OCI-LY3 (cell line): ENCODE results near the gene ZBTB1.
"Not testable (repeated sequence)": the region's sequence is repeated elsewhere in the genome, so short reads cannot be mapped to it uniquely, and the experiment has no call there.

ENCODE experiments used
- H2AFZ ChIP-seq: fragments of 200-600, 300-600 bp; shearing (Covaris generic); 2 replicates; pipeline ENCODE4 v1.6.0; 2014; ENCODE audit warnings: antibody characterized with exemption, low read depth, low read length
- H3K27ac ChIP-seq: fragments of 200-600, 300-600 bp; sonication (generic); 2 replicates; pipeline ENCODE4 v1.5.1; 2014; ENCODE audit warnings: mild to moderate bottlenecking, low read length, moderate library complexity, mixed read lengths
- H3K27me3 ChIP-seq: fragments of 200-600, 300-600 bp; sonication (generic); 2 replicates; pipeline ENCODE4 v1.6.1; 2014; ENCODE audit warnings: low read depth, low read length, mixed read lengths
- H3K36me3 ChIP-seq: fragments of 200-600, 300-600 bp; sonication (generic); replicated peaks from 2 replicates; pipeline ENCODE3; 2014; ENCODE audit warnings: low read depth, low read length, mixed read lengths
- H3K4me1 ChIP-seq: fragments of 300-600, 200-600 bp; sonication (generic); 2 replicates; pipeline ENCODE4 v1.6.1; 2014; ENCODE audit warnings: low read length, mixed read lengths
- H3K4me2 ChIP-seq: fragments of 200-600, 300-600 bp; sonication (generic); 2 replicates; pipeline ENCODE4 v1.6.1; 2014; ENCODE audit warnings: low read length, mixed read lengths
- H3K4me3 ChIP-seq: fragments of 300-600, 200-600 bp; sonication (generic); 2 replicates; pipeline ENCODE4 v1.5.1; 2014; ENCODE audit warnings: antibody characterized with exemption, mild to moderate bottlenecking, low read length, moderate library complexity
- H3K79me2 ChIP-seq: fragments of 300-600, 200-600 bp; shearing (Covaris generic); 2 replicates; pipeline ENCODE4 v1.6.1; 2014; ENCODE audit warnings: mild to moderate bottlenecking, low read length, mixed read lengths
- H3K9ac ChIP-seq: fragments of 300-600, 200-600 bp; shearing (Covaris generic); 2 replicates; pipeline ENCODE4 v1.6.0; 2014; ENCODE audit warnings: mild to moderate bottlenecking, low read length, moderate library complexity
- H3K9me3 ChIP-seq: fragments of 200-600, 300-600 bp; shearing (Covaris generic); 2 replicates; pipeline ENCODE4 v1.6.1; 2014; ENCODE audit warnings: low read length, mixed read lengths; ENCODE audit not compliant: insufficient read depth
- H4K20me1 ChIP-seq: fragments of 200-600, 300-600 bp; sonication (generic); 2 replicates; pipeline ENCODE4 v1.6.1; 2016; ENCODE audit warnings: low read length, mixed read lengths; ENCODE audit not compliant: insufficient read depth
- EZH2phosphoT487 ChIP-seq: fragments of 200-600 bp; shearing (Covaris generic); IDR thresholded peaks from 2 replicates; pipeline ENCODE4 v1.6.1; 2018; ENCODE audit warnings: antibody characterized with exemption, mixed run types, low read depth
- TF ChIP-seq, protein P1 (sequence below): fragments of 200-600, 300-600 bp; sonication (generic); IDR thresholded peaks from 2 replicates; pipeline ENCODE4 v1.5.1; 2014; ENCODE audit warnings: antibody characterized with exemption, low read length, low read depth

The ZBTB1 gene

DNA sequence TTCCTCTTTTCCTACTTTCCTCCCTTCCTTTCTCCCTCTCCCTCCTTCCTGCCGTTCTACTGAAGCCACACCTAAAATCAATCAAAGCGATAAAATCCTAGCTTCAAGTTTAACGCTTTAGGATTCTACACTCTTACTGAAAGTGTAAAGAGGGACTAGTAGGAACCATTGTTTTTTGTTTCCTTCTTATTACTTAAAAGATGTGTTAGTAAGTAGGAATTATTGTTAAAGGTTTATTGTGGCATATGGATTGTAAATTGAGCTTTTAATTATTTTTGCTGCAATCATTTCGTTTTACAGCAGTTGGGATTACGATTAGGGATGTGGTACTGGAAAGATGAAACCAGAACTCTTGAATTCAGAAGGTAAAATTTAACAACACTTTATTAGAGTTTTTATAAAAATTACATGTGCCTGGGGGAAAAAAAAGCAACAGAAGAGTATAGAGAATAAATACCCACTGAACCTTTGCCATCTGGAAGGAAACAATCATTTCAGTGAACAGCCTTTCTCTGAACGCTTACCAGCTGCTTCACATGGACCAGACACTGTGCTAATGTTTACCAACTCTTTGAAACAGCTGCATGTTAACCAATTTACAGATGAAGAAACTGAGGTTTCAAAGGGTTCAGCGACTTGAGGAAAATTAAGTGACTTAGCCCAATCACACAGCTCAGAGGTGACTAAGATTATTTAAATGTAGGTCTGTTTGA is 46.2 kb downstream of the ZBTB1 start:
- Histone ChIP-seq H4K20me1 (no peaks in the 10 kb centered on the region), H3K4me1 (peaks cover 9% of the 10 kb centered on the region), H3K36me3 (no peaks in the 10 kb centered on the region), H3K27me3 (peaks cover 14% of the 10 kb centered on the region), H3K9ac (no peak overlapping the region), H3K27ac (no peak overlapping the region), H3K4me2 (no peak overlapping the region), H2AFZ (no peak overlapping the region), H3K79me2 (no peaks in the 10 kb centered on the region), H3K9me3 (no peaks in the 10 kb centered on the region), H3K4me3 (no peak overlapping the region)
- no peak for TF ChIP-seq EZH2phosphoT487
- TF ChIP-seq, protein P1, sequence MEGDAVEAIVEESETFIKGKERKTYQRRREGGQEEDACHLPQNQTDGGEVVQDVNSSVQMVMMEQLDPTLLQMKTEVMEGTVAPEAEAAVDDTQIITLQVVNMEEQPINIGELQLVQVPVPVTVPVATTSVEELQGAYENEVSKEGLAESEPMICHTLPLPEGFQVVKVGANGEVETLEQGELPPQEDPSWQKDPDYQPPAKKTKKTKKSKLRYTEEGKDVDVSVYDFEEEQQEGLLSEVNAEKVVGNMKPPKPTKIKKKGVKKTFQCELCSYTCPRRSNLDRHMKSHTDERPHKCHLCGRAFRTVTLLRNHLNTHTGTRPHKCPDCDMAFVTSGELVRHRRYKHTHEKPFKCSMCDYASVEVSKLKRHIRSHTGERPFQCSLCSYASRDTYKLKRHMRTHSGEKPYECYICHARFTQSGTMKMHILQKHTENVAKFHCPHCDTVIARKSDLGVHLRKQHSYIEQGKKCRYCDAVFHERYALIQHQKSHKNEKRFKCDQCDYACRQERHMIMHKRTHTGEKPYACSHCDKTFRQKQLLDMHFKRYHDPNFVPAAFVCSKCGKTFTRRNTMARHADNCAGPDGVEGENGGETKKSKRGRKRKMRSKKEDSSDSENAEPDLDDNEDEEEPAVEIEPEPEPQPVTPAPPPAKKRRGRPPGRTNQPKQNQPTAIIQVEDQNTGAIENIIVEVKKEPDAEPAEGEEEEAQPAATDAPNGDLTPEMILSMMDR, result no peak

DNA sequence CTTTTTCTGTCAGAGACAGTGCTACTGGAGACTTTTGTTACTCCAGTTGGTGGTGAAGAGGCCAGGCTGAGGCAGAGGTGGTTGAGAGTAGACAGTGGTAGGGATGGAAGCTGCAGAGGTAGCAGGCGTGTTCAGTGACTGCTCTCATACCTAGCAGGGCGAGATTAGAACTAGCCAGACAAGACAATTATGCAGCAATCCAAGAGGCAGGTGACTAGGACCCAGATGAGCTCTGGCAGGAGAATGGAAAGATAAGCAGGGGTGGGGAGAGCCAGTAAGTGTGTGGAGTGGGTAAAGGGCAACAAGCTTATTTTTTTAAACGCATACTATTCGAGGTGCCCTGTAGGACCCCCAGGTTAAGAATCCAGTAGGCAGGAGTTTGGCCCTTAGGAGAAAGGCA is 50.0 kb downstream of the ZBTB1 start:
- Histone ChIP-seq H3K79me2 (no peaks in the 10 kb centered on the region), H3K36me3 (no peaks in the 10 kb centered on the region), H3K9me3 (no peaks in the 10 kb centered on the region), H3K9ac (no peak overlapping the region), H3K27ac (no peak overlapping the region), H3K4me3 (no peak overlapping the region), H3K4me2 (no peak overlapping the region), H4K20me1 (no peaks in the 10 kb centered on the region), H3K4me1 (peaks cover 9% of the 10 kb centered on the region), H2AFZ (no peak overlapping the region), H3K27me3 (peaks cover 14% of the 10 kb centered on the region)
- TF ChIP-seq, protein P1, result no peak
- TF ChIP-seq EZH2phosphoT487, result no peak

DNA sequence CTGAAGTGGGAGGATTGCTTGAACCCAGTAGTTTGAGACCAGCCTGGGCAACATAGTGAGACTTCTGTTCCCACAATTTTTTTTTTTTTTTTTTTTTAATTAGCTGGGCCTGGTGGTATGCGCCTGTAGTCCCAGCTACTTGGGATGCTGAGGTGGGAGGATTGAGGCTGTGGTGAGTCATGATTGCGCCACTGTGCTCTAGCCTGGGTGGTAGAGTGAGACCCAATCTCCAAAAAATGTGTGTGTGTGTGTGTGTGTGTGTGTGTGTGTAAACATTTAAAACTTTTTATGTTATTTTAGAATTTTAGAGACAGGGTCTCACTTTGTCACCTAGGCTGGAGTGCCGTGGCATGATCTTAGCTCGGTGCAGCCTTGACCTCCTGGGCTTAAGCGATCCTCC is 52.0 kb downstream of the ZBTB1 start:
- Histone ChIP-seq H4K20me1 (no peaks in the 10 kb centered on the region), H3K27me3 (peaks cover 6% of the 10 kb centered on the region; the same call in 1 of the 2 replicates), H3K4me1 (peaks cover 9% of the 10 kb centered on the region), H3K4me2 (no peak overlapping the region), H2AFZ (no peak overlapping the region), H3K36me3 (no peaks in the 10 kb centered on the region), H3K9me3 (no peaks in the 10 kb centered on the region), H3K27ac (no peak overlapping the region), H3K79me2 (no peaks in the 10 kb centered on the region), H3K9ac (no peak overlapping the region), H3K4me3 (no peak overlapping the region)
- TF ChIP-seq, protein P1, result no peak
- no peak for TF ChIP-seq EZH2phosphoT487

DNA sequence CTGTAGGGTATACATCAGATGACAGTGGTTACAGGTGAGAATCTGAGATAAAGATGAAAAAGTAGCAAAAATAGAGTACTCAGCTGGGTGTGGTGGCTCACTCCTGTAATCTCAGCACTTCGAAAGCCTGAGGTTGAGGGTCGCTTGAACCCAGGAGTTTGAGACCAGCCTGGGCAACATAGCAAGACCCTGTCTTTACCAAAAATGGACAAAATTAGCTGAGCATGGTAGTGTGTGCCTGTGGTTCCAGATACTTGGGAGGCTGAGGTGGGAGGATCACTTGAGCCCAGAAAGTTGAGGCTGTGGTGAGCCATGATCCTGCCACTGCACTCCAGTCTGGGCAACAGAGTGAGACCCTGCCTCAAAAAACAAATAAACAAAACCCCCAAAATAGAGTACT is 53.6 kb downstream of the ZBTB1 start:
- not testable (repeated sequence) for H2AFZ ChIP-seq, H3K27me3 ChIP-seq, H3K4me3 ChIP-seq, H3K4me2 ChIP-seq, H3K9me3 ChIP-seq, H4K20me1 ChIP-seq, H3K4me1 ChIP-seq, H3K36me3 ChIP-seq, H3K9ac ChIP-seq, H3K79me2 ChIP-seq, H3K27ac ChIP-seq
